Measurements from ENCODE around the gene MXRA5. TPM values are rescaled to one million over a fixed set of nuclear protein-coding genes. Genes with fewer than 3 reads are reported as not detected.

MXRA5 gene
- total and polyA plus RNA-seq, 2 of the 8 experiments (the other 6 are each of a cell fraction or from before 2014, with no cell fraction given): 0.56 to 1.7 TPM

DNA sequence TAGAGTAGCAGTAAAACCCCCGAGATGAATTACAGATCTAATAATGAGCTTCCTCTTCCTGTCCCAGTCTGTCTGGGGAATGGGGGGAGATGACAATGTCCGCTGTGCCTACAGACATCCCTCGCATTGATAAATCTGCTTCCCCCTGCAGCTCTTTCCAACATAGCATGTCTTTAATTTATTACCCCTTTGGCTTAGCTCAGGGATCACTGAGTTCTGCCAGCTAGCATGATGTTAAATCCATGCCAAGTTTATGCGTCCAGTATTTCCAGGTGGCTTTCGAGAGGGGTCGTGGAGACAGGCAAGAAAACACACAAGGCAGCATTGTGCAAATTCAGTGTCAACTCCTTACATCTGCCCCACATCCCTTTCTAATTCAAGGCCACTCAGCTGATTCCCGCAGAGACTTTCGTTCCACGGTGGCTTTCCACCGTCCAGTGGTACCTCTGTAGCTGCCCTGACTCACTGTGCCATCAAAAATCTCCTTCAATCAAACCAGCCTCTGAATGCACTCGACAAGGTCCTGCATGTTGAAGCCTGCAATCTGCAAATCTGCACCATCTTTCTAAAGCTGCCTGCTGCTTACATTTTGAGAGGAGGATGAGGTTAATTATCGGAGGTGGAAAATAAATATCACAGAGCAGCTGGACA lies 75.1 kb downstream of the MXRA5 start (continued):
- TF ChIP-seq, protein P1, sequence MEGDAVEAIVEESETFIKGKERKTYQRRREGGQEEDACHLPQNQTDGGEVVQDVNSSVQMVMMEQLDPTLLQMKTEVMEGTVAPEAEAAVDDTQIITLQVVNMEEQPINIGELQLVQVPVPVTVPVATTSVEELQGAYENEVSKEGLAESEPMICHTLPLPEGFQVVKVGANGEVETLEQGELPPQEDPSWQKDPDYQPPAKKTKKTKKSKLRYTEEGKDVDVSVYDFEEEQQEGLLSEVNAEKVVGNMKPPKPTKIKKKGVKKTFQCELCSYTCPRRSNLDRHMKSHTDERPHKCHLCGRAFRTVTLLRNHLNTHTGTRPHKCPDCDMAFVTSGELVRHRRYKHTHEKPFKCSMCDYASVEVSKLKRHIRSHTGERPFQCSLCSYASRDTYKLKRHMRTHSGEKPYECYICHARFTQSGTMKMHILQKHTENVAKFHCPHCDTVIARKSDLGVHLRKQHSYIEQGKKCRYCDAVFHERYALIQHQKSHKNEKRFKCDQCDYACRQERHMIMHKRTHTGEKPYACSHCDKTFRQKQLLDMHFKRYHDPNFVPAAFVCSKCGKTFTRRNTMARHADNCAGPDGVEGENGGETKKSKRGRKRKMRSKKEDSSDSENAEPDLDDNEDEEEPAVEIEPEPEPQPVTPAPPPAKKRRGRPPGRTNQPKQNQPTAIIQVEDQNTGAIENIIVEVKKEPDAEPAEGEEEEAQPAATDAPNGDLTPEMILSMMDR (IDR thresholded peaks at IDR 0.05; ENCODE audit: control extremely low read depth in 1 of 3, insufficient read depth in 1 of 3, low read depth in 1 of 3, low read length in 3 of 3): no peak
- TF ChIP-seq CBX8 (IDR thresholded peaks at IDR 0.05; ENCODE audit: borderline replicate concordance, low read depth, low read length) (no peak), SP1 (IDR thresholded peaks at IDR 0.05; ENCODE audit: low read depth, low read length) (no peak)
